GM21786 (cell line): ENCODE measurements around the gene SYCE3.

Source experiments
- ATAC-seq: cut with Tn5 transposase; IDR thresholded peaks from one replicate; pipeline ENCODE4 v1.9.1; 2021; ENCODE audit not compliant: unreplicated experiment

The SYCE3 gene

DNA sequence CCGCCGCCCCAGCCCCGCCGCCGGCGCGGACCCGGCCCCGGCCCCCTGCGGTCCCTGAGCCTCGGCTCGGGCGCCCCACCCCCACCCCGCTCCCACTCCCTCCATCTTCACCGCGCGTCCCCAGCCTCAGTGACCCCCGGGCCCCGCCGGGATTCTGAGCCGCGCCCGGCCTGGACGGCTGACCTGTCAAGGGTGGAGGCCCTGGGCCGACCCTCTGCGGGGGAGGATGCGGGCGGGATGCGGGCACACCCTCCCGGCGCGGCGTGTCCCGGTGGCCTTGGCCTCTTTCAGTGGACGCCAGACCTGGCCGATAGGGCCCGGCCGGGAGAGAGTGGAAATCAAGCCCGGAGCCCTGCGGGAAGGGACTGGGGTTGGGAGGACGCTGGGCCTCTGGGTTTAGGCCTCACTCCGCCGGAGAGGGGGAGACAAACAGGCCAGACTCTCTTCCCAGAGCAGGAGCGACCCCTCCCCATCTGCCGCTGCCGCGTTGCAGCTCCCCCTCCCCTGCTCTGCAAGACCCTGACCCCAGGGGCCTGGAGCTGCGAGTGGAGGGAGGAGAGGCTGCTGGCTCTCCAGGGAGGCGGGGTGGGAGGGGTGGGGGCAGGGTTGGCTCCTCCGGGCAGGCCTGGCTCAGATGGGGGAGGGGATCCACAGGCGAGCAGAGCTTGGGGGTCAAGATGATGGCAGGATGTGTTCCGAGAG lies 38.4 kb upstream of the SYCE3 start:
- ATAC-seq: no peak

DNA sequence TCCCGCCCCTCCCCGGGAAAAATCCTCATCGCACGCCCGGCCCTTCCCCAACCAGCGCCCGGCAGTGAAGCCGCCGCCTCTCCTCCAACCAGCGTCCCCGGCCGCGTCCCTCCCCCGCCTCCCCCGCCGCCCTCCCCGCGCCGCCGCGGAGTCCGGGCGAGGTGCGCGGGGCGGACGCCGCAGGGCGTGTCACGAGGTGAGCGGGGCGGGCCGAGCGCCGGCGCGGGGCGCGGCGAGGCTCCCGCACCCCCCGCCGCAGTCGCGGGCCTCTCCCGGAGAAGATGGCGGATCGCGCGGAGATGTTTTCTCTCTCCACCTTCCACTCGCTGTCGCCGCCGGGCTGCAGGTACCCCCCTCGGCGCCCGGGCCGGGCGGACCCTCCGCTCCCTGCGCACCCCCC lies 37.8 kb upstream of the SYCE3 start, which contains the start of gene MAPK8IP2:
Gene MAPK8IP2 (plus strand): TSS at position 256 of the 400 bp plus-strand sequence. CDS start 26 bp downstream, at position 282.
- no peak for ATAC-seq

DNA sequence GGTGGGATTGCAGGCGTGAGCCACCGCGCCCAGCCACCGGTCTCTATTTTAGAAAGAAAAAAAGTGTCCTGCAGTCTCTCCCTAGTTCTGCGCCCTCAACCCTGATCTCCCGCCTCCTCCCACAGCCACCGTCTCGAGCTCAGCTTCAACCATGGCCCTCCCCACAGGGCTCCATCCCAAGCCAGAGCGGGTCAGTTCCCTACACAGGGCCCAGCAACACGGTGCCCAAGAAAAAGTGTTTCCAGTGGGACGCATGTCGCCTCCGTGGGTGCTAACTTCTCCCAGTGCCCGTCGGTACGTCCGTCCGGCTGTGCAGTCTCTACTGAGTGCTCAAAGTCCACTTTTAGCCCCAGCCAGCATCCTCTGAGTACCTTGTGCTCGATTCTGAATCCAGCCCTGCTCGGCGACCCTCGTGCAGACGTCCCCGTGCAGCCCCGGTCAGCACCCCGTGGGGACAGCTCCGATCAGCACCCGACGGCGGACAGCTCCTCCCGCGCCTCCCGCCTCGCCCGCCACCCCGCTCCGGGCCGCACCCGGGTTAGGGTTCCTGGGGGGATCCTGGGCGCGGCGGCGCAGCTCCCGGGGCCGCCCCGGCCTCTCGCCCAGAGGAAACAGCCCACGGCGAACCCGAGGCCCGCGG lies 37.2 kb upstream of the SYCE3 start:
- ATAC-seq: no peak

DNA sequence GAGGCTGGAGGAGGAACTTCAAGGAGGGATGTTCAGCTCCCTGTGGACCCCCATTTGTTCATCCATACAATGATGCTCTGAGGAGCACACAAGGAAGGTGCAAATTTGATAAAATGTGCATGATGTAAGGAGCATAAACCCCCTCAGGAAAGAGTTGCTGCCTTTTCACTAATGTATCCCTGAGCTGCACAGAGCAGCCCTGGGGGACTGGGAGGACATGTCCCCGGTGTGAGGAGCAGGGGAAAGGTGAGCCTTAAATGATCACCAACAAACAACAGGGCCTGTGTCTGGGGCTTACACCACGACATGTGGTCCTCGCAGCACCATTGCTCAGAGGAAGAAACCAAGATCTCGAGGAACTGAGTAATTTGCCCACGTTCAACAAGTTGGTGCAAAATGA lies 34.4 kb upstream of the SYCE3 start:
- no peak for ATAC-seq

DNA sequence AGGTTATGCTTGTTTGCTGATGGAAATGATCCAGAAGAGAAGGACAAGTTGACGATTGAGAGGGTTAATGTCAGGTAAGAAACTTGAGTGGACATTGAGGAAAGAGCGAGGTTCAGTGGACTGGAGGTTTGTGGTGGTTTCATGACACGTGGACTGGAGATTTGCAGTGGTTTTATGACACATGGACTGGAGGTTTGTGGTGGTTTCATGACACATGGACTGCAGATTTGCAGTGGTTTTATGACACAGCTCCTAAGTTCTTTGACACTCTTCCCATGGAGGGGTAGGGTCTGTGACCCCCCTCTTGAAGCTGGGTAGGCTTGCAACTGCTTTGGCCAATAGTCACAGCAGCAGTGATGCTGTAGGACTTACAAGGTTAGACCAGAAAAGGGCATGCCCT lies 32.5 kb upstream of the SYCE3 start:
- ATAC-seq: no peak

DNA sequence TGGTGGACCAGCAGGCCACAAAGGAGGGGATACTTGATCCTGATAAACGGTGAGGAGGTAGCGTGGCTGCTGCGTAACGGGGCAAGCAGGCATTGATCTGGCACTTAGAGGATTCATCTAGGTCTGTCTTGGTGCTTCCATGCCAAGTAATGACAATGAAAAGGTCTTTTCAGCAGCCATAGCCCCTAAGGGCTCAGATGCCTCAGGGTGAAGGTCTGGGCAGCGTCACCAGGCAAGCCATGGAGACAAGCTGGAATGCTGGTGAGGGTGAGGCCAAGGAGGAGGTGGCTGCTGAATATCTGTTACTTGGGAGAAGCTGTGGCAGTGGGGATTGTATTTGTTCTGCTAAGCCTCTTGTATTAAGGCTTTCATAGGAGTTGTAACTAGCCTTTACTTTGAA lies 24.7 kb upstream of the SYCE3 start:
- ATAC-seq: no peak

DNA sequence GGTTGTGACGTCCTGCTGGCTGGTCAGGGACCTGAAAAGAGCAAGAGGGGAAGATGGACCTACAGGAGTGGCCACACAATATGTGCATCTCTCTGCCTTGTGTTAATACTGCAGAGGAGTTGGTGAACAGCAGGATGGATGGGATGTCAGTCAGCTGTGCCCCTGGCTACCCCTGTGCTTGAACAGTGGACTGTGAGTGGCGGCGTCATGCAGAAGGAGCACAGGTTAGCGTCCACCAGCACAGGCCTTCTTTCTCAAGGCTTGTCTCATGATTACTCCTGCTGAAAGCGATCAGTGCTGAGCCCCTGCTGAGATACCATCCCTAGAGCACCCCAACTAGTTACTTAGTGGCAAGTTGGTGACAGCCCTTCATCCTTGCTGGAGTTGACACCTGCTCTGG lies 23.7 kb upstream of the SYCE3 start:
- no peak for ATAC-seq

DNA sequence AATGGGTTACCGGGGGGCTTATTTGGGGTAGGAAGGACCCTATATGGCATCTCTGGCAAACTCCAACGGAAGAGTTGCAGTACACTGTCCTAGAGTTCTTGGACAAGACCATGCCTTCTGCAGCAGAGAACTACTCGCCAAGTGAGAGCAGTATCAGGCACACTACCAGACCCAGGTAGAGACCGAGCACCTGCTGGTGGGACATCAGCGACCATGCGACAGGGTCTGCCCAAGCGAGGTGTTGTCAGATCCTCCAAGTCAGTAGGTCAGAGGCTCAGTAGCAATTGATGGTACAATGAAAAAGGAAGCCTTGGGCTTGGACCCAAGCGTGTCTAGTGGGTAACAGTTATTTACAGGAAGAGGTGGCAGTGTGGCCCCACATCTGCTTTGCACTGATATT lies 23.1 kb upstream of the SYCE3 start:
- no peak for ATAC-seq

DNA sequence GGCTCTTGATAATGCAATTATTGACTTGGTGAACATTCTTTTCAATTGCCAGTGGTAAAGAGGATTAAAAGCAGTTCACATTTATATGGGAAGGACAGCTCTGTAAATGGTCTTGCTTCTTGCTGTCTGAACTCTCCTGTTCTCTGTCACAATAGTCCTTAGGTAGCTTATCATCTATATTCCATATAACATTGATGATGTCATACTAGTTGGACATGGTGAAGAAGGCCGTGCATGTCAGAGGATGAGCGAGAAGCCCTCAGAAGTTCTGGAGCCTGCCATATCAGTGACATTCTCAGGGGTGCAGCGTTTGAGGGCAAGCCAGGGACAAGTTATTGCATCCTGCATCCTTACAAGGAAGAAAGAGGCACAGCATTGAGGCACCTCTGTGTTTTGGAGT lies 22.5 kb upstream of the SYCE3 start:
- ATAC-seq: no peak

DNA sequence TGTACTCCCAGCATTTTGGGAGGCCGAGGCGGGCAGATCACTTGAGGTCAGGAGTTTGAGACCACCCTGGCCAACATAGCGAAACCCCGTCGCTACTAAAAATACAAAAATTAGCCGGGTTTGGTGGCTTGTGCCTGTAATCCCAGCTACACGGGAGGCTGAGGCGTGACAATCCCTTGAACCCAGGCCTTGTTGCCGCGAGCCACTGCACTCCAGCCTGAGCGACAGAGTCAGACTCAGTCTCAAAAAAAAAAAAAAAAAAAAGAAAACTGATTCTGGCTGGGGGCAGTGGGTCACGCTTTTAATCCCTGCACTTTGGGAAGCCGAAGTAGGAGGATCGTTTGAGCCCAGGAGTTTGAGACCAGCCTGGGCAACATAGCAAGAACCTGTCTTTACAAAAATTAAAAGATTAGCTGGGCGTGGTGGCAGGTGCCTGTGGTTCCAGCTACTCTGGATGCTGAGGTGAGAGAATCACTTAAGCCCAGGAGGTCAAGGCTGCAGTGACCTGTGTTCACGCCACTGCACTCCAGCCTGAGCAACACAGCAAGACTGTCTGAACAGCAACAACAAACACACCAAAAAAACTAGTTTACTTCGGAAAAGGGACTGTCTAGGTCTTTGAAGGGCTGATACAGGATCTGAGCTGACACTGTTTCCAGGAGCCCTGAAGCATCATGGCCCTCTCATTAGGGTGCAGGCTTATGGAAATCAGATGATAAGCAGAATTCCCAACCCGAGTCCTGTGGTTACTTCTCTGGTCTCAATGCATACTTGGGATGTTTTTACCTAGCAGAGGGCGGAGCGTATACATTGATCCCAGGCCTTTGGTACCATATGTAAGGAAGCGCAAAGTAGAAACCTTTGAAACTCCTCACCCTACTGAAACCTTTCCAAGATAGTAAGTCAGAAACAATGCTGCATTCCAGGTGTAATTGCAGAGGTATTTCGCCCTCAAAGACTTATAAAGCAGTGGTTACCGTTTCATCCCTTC lies 21.7 kb upstream of the SYCE3 start:
- no peak for ATAC-seq

DNA sequence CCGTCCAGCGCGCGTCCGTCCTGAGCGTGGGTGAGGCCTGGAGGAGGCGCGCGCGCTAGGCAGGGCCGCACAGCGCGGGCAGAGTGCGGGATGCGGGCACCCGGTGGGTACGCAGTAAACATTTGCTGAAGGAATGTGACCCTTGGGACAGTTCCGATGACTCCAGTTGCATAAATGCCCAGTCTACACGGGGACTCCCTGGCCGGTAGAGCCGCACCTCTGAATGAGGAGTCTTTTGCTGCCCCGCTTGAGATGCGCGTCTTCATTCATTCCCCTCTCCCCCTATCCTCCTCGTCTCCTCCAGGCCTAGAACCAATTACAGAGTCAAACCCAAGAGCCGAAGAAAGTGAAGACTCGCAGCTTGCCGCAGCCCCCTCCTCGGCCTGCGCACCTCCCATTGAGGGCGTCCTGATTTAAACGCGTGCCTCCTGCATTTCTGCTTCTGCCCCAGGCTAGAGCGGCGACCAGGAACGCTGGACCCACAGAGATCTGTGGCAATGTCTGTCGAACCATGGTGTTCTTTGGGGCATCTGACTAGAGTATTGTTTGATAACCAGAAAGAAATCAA lies 20.7 kb upstream of the SYCE3 start:
- peak; percentile 16 for ATAC-seq

DNA sequence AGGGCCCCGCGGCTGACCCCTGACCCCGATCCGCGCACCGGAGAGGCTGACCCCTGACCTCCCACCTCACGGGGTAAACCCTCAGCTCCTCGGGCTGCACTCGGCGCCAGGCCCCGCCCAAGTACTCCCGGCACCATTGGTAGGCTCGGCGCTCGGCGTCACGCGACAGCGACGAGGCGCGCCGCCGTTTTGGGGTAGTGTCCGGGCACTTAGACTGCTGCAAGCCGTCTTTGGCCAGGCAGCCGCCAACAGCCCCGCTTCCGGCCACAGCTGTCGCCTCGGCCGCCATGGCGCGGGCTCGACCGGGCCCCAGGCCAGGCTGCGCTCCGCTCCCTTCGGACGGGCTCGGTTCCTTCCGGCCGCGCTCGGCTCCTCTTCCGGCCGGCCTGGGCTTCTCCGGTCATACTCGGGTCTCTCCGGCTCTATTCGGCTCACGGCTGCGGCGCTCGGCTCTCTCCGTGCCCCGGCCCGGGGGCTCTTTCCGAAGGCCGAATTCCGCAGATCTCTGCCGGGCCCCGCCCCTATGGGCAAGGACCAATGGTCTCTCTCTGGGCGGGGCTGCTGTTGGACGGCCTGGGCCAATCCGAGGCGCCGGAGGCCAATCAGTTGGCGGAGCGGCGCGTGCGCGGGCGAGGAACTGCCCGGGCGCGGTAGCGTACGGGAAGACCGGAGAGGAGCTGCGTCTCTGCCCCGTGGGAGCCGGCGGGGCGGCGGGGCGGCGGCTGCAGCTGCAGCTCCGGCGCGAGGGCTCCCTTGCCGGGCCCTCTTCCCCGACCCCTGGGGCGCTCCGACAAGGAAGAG lies 20.0 kb upstream of the SYCE3 start, which contains the start of gene CHKB:
Gene CHKB (minus strand): TSS at position 357 of the 801 bp plus-strand sequence. CDS start 68 bp downstream, at position 289.
- ATAC-seq: peak; percentile 88

DNA sequence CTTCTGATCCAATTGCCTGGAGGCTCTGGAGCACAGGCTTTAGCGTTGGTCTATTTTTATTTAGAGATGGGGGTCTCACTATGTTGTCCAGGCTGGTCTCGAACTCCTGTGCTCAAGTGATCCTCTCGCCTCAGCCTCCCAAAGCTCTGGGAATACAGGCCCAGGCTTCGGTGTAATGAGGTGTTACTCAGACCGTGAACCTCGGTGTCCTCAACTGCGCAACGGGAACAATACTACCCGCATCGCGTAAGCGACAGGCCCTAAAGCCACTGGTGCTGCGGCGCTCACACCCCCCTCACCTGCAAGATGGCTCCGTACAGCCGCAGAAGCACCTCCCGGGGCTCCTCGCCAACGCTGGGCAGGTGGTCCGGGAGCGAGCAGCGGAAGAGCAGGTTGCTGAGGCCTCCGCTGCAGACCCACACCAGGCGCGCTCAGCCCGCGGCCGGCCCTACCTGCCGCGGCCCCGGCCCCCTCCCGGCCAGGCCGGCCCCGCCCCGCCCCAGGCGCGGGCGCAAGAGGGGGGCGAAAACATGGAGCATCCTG lies 19.3 kb upstream of the SYCE3 start:
- no peak for ATAC-seq

DNA sequence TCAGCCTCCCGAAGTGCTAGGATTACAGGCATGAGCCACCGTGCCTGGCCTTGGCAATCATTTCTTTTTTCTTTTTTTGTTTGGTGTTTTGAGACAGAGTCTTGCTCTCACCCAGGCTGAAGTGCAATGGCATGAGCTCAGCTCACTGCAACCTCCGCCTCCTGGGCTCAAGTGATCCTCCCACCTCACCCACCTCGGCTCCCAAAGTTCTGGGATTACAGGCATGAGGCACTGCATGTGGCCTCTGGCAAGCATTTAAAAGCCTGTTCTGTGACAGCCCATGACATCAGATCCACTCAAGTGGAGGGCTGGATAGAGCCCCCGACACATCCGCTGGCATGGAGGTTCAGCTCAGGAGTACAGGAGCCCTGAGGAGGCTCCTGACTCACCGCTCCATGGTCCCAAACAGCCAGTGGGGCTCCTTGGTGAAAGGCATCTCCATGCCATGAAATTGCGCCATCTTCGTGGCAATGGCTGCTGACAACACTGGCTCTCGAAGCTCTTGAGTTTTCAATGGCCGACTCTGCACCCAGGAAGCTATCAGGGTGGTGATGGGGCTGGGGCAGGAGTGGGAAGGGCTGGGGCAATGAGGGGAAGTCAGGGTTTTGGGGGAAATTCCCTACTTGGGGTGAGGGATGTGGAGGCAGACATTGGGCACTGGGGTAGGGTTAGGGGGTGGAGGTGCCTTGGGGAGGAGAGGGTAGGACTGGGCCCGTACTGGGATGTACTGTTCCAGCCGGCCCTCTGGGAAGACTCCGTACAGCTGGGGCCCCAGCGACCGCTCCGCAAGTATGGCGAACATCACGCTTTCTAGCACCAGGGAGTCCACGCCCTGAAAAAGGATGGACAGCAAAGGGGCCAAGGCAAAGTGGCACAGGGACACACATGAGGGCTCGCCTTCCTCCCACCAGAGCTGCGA lies 18.6 kb upstream of the SYCE3 start:
- ATAC-seq: no peak

DNA sequence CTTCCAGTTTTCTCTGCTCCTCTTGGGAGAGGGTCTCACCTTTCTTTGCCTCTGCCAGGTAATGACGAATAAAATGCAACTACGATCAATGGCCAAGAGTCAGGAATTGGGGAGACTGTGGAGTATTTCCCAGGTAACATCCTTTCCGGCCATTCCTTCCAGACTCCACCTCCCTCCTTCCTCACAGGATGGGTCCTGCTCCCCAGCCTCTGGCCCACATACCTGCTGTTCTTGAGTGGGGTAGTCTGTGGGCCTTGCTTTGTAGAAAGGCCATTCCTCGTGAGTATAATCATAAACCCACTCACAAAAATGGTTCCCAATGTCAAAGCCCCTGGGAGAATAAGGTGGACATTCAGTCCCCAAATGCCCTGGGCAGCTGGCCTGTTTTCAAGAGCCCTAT lies 17.0 kb upstream of the SYCE3 start:
- no peak for ATAC-seq

DNA sequence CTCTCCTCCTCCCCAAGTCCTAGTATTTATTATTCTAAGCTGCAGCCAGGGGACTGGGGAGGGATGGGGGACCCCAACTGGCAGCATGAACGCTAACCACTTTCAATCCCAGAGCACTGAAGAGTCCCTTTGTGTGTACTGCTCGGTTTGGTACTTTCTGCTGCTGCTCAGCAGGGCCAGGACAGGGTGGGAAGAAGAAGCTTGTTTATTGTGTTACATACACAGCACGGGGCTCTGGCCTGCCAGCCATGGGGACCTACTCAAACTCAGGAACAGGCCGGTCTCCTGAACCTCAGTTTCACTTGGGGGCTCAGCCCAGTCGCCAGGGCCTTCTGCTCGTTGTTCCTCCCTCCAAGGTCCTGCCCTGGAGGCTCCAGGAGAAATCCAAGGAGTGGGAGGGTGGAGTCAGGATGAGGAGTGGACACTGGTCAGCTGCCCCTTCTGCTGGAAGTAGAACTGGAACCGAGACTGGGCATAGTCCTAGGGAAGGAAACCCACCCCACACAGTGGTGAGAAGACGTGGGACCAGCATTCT lies 16.1 kb upstream of the SYCE3 start:
- no peak for ATAC-seq

DNA sequence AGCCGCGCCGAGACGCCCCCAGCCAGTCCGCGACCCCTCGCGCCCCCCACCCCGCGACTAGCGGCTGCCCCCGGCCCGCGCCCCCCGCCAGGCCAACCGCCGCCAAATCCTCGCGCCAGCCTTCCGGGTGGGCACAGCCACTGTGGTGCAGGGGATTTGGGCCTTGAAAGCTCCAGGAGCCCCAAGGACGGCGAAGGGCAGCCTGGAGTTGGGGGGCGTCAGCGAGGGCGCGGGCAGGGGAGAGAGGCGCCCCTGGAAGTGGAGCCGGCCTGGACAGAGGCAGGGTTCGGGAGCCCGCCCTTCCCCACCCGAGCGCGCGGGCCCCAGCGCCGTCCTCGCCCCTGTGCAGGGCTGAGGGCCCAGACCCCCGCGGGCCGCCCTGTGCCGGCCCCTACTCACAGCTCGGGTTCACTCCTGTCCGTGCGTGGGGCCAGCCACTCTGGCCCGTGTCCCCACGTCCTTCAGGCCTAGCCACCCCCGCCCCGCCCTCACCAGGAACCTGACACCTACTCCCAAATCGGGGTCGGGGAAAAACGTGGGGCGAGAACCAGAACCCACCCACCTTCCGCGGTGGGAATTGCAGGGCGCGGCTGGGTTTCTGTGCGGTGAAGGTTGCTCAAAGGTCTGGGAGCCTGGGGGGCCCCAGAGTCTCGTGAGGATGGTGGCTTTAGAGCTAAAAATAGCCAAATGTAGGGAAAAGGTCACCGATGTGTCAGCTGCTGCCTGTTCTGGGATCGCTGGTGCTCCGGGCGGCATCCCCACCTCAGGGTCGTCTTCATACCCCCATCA lies 15.5 kb upstream of the SYCE3 start, which contains the start of gene CPT1B:
Gene CPT1B (minus strand): TSS at position 441 of the 789 bp plus-strand sequence. CDS start 512 bp downstream, outside the sequence.
- ATAC-seq: no peak

DNA sequence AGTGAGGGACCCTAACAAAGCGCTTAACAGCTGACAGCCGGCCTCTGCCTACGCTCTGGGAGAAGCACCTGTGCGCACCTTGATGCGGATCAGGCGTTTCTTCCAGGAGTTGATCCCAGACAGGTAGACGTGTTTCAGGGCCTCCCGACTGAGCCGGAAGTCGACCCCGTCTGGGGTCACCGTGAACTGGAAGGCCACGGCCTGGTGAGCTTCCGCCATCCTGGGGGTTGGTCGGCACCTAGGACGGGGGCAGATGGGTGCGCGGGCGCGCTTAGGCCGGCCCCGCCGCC lies 14.9 kb upstream of the SYCE3 start:
- no peak for ATAC-seq
